HG03060 (cell line): ENCODE measurements around the gene PARD6B.

Source experiments
- ATAC-seq: cut with Tn5 transposase; IDR thresholded peaks from one replicate; pipeline ENCODE4 v1.9.1; 2021; ENCODE audit warnings: low read depth, moderate number of reproducible peaks; ENCODE audit not compliant: unreplicated experiment

Gene PARD6B

GRCh38 chr20:50723672-50724071 lies 7.7 kb upstream of the PARD6B start:
- no peak for ATAC-seq

GRCh38 chr20:50724112-50724725 lies 7.2 kb upstream of the PARD6B start:
- no peak for ATAC-seq

GRCh38 chr20:50724851-50725723 lies 6.3 kb upstream of the PARD6B start:
- ATAC-seq: no peak

- no peak for ATAC-seq
These were observed 5.7 kb upstream of the PARD6B start for GRCh38 chr20:50725724-50726005.

- no peak for ATAC-seq
These were observed 4.2 kb upstream of the PARD6B start for GRCh38 chr20:50726955-50727791.

- ATAC-seq: no peak
These were observed 3.4 kb upstream of the PARD6B start for GRCh38 chr20:50727792-50728485.

GRCh38 chr20:50728486-50728980 lies 2.8 kb upstream of the PARD6B start:
- ATAC-seq: no peak

GRCh38 chr20:50728981-50729874 lies 2.2 kb upstream of the PARD6B start:
- ATAC-seq: no peak

GRCh38 chr20:50729901-50730764 lies 1.2 kb upstream of the PARD6B start:
- no peak for ATAC-seq

- no peak for ATAC-seq
These were observed 670 bp upstream of the PARD6B start for GRCh38 chr20:50730765-50731054.

GRCh38 chr20:50731930-50732690 lies 730 bp downstream of the PARD6B start:
- ATAC-seq: no peak

GRCh38 chr20:50733644-50734349 lies 2.4 kb downstream of the PARD6B start:
- no peak for ATAC-seq

GRCh38 chr20:50734730-50735679 lies 3.6 kb downstream of the PARD6B start:
- ATAC-seq: no peak

- no peak for ATAC-seq
These were observed 4.4 kb downstream of the PARD6B start for GRCh38 chr20:50735813-50736212.

- ATAC-seq: no peak
These were observed 6.0 kb downstream of the PARD6B start for GRCh38 chr20:50737352-50737751.

- no peak for ATAC-seq
These were observed 11.7 kb downstream of the PARD6B start for GRCh38 chr20:50743087-50743486.
